ENCODE measurements around the gene NLRP9. TPM values are rescaled to one million over a fixed set of nuclear protein-coding genes. Genes with fewer than 3 reads are reported as not detected.

The NLRP9 gene
- total RNA-seq, 2 donors from 2014 or later = not detected

- no peak overlapping the region for H3K27ac ChIP-seq
- H3K36me3 ChIP-seq = peaks cover 40% of the 10 kb centered on the region
- no peaks in the 10 kb centered on the region for H3K27me3 ChIP-seq (replicated peaks; ENCODE audit: insufficient read depth)
- no peaks in the 10 kb centered on the region for H3K9me3 ChIP-seq
- TF ChIP-seq, protein P1, sequence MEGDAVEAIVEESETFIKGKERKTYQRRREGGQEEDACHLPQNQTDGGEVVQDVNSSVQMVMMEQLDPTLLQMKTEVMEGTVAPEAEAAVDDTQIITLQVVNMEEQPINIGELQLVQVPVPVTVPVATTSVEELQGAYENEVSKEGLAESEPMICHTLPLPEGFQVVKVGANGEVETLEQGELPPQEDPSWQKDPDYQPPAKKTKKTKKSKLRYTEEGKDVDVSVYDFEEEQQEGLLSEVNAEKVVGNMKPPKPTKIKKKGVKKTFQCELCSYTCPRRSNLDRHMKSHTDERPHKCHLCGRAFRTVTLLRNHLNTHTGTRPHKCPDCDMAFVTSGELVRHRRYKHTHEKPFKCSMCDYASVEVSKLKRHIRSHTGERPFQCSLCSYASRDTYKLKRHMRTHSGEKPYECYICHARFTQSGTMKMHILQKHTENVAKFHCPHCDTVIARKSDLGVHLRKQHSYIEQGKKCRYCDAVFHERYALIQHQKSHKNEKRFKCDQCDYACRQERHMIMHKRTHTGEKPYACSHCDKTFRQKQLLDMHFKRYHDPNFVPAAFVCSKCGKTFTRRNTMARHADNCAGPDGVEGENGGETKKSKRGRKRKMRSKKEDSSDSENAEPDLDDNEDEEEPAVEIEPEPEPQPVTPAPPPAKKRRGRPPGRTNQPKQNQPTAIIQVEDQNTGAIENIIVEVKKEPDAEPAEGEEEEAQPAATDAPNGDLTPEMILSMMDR (IDR thresholded peaks at IDR 0.05) = no peak
- H3K4me3 ChIP-seq = no peak overlapping the region
- H3K4me1 ChIP-seq (ENCODE audit: control insufficient read depth in 1 of 2, low read depth in 2 of 2) = no peaks in the 10 kb centered on the region
- no peak for DNase-seq (ENCODE audit: low spot score)
- ATAC-seq (ENCODE audit: insufficient number of reproducible peaks, low FRiP score, low read depth) = no peak
Observed at GRCh38 chr19:55697069-55697440, 41.1 kb downstream of the NLRP9 start.

GRCh38 chr19:55696301-55697068 is 41.7 kb downstream of the NLRP9 start:
- H3K4me3 ChIP-seq = no peak overlapping the region
- no peak overlapping the region for H3K27ac ChIP-seq
- no peaks in the 10 kb centered on the region for H3K4me1 ChIP-seq (ENCODE audit: control insufficient read depth in 1 of 2, low read depth in 2 of 2)
- peaks cover 46% of the 10 kb centered on the region for H3K36me3 ChIP-seq
- no peaks in the 10 kb centered on the region for H3K27me3 ChIP-seq (replicated peaks; ENCODE audit: insufficient read depth)
- ATAC-seq (ENCODE audit: insufficient number of reproducible peaks, low FRiP score, low read depth) (no peak), DNase-seq (ENCODE audit: low spot score) (no peak)
- no peaks in the 10 kb centered on the region for H3K9me3 ChIP-seq
- TF ChIP-seq, protein P1 (IDR thresholded peaks at IDR 0.05) = no peak

DNA sequence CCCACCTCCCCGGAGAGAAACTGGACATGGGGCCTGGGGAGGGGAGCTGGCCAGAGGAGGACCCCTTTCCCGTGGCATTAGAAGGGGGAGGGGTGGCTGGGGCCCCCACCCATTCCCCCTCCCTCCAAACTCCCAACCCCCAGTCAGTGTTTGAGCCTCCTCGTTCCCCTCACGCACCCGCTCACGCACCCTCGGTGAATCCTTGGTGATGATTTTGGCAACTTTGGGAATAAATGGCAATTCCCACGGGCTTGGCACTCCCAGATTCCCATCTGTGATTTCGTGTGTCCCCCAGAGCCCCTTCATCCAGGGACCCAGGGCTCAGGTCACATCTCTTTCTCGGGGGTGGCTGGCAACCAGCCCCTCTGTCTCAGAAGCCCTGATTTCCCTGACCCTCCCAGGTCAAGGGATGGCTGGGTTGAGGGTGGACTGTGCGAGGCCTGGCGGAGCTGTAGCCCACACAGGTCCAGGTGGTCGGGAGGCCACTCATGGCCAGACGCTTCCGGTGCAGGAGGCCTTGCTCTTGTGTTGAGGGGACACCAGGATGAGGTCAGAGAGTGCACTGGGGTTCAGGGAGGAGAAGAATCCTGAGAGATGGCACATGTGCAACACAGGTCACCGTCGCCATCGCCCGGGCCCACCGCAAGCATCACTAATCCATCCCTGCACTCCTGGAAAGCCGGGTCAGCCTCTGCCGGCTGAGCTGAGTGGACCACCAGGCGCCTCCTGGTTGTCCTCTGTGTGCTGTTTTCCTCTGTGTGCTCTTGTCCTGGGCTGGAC is 42.5 kb downstream of the NLRP9 start:
- ATAC-seq (ENCODE audit: insufficient number of reproducible peaks, low FRiP score, low read depth) (no peak), DNase-seq (ENCODE audit: low spot score) (no peak)
- H3K27ac ChIP-seq = no peak overlapping the region
- peaks cover 53% of the 10 kb centered on the region for H3K36me3 ChIP-seq
- TF ChIP-seq, protein P1 (IDR thresholded peaks at IDR 0.05) = no peak
- H3K4me1 ChIP-seq (ENCODE audit: control insufficient read depth in 1 of 2, low read depth in 2 of 2) = no peaks in the 10 kb centered on the region
- H3K9me3 ChIP-seq = no peaks in the 10 kb centered on the region
- H3K4me3 ChIP-seq = no peak overlapping the region
- H3K27me3 ChIP-seq (replicated peaks; ENCODE audit: insufficient read depth) = no peaks in the 10 kb centered on the region

DNA sequence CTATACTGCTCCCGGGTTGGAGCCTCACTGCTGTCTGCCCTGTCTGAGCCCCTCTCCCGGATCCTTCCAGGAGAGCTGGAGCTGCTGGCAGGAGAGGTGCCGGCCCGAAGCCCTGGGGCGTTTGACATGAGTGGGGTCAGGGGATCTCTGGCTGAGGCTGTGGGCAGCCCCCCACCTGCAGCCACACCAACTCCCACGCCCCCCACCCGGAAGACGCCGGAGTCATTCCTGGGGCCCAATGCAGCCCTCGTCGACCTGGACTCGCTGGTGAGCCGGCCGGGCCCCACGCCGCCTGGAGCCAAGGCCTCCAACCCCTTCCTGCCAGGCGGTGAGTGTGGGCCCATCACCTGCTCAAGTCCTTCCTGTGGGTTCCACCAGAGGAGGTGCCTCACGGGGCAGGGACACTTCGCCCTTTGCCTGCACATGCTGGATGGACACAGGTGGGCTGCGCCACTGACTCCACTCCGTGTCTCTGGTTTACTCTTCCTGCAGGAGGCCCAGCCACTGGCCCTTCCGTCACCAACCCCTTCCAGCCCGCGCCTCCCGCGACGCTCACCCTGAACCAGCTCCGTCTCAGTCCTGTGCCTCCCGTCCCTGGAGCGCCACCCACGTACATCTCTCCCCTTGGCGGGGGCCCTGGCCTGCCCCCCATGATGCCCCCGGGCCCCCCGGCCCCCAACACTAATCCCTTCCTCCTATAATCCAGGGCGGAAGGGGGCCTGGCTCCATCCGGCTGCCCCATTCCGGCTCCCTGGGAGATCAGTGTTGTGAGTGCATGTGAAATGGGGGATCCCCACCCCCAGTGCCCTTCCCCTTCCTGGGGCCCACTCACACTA is 43.3 kb downstream of the NLRP9 start:
- TF ChIP-seq, protein P1 (IDR thresholded peaks at IDR 0.05) = no peak
- no peak for ATAC-seq (ENCODE audit: insufficient number of reproducible peaks, low FRiP score, low read depth)

DNA sequence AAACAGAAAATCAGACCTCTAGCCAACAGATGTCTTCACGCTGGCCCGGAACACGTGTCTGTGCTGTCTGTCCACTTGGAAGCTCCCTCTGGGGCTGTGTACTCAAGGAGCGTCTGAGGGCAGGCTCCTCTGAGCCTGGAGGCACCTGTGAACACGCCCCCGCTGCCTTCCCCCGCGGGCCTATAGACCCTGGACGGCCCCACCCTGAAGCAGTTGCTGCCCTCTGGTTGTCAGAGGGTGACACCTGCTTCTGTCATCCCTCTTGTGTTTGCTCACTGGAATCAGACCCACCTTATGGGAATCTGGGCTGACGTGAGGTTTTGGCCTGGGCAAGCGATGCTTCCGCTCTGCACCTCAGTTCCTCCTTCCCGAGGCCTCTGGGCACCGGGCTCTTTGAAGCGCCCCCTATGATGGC is 44.0 kb downstream of the NLRP9 start:
- no peaks in the 10 kb centered on the region for H3K4me1 ChIP-seq (ENCODE audit: control insufficient read depth in 1 of 2, low read depth in 2 of 2)
- no peaks in the 10 kb centered on the region for H3K27me3 ChIP-seq (replicated peaks; ENCODE audit: insufficient read depth)
- peaks cover 63% of the 10 kb centered on the region for H3K36me3 ChIP-seq
- no peaks in the 10 kb centered on the region for H3K9me3 ChIP-seq
- TF ChIP-seq, protein P1 (IDR thresholded peaks at IDR 0.05) = no peak
- H3K4me3 ChIP-seq = no peak overlapping the region
- no peak for DNase-seq (ENCODE audit: low spot score)
- no peak overlapping the region for H3K27ac ChIP-seq
- ATAC-seq (ENCODE audit: insufficient number of reproducible peaks, low FRiP score, low read depth) = no peak

More for the DNA sequence above, 43.3 kb downstream of the NLRP9 start:
- Histone ChIP-seq H3K9me3 (no peaks in the 10 kb centered on the region), H3K36me3 (peaks cover 57% of the 10 kb centered on the region), H3K4me1 (ENCODE audit: control insufficient read depth in 1 of 2, low read depth in 2 of 2) (no peaks in the 10 kb centered on the region), H3K27me3 (replicated peaks; ENCODE audit: insufficient read depth) (no peaks in the 10 kb centered on the region), H3K4me3 (no peak overlapping the region), H3K27ac (no peak overlapping the region)
- DNase-seq (ENCODE audit: low spot score) = no peak
